Gastrocnemius medialis (tissue), 4 donors: ENCODE results near the gene TAS2R4.

Experiments used
- CTCF ChIP-seq, 5 experiments: fragments of 450-650 bp in 3 of 5; fragments of 200-600 bp in 2 of 5; sonication (generic) in 2 of 5; IDR thresholded peaks in 4 of 5; conservative IDR thresholded peaks in 1 of 5; 1 replicate in 4 of 5; 2 replicates in 1 of 5; pipeline ENCODE4 v1.5.1; 2016 to 2019; ENCODE audit warnings: antibody characterized with exemption in 5 of 5, mild to moderate bottlenecking in 3 of 5, moderate library complexity in 3 of 5
- POLR2A ChIP-seq, 2 donors: fragments of 450-650 bp; IDR thresholded peaks; one replicate each; pipeline ENCODE4 v1.6.1; 2017; ENCODE audit warnings: antibody characterized with exemption in 2 of 2, mild to moderate bottlenecking in 2 of 2, moderate library complexity in 2 of 2

- TF ChIP-seq CTCF (IDR thresholded peaks at IDR 0.05 in 4 of 5, conservative IDR thresholded peaks at IDR 0.05 in 1 of 5) (peak in 4 of 5 experiments; percentile 27 to 64 (median 38)), POLR2A (IDR thresholded peaks at IDR 0.05) (no peak)
Observed at GRCh38 chr7:141785706-141786552, 9.5 kb downstream of the TAS2R4 start.
